ENCODE data around the gene AVEN.

DNA sequence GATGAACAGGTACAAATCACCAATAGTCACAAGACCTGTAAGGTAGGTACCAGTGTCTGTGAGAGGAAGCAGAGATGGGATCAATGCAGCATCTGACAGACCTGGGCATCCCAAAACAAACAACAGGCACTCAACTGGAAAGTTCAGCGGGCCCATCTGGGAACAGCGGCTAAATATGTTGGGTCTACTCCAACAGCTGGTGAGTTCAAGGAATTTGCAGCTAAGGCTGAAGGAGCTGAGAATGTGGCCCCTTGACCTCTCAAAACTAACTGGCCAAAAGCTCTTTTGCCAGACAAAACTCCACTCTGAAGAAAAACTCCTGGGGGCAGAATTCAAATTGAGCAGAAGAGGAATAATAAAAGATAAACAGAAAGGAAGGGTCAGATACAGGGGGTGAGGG is 24.4 kb downstream of the AVEN start:
- TF ChIP-seq CTCF (IDR thresholded peaks at IDR 0.05) (no peak), POLR2A (IDR thresholded peaks at IDR 0.05) (no peak)
